ENCODE data around the gene CMTM4.

DNA sequence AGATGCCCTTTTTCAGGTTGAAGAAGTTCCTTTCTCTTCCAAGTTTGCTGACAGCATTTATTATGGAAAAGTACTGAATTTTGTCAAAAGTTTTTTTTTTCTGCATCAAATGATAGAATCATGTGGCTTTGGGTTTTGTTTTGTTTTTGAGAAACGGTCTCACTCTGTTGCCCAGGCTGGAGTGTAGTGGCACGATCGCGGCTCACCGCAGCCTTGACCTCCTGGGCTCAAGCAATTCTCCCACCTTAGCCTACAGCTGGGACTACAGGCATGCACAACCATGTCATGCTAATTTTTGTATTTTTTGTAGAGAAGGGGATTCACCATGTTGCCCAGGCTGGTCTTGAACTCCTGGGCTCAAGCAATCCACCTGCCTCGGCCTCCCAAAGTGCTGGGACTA, 7.3 kb downstream of the CMTM4 start:
- TF ChIP-seq CTCF (optimal IDR thresholded peaks at IDR 0.05 in 1 of 3, IDR thresholded peaks at IDR 0.05 in 1 of 3, conservative IDR thresholded peaks at IDR 0.05 in 1 of 3; ENCODE audit: extremely low read depth in 1 of 3, insufficient read depth in 2 of 3, low read length in 3 of 3) (no peak), EZH2 (IDR thresholded peaks at IDR 0.05; ENCODE audit: low read length) (no peak)
